ENCODE results near the gene CMSS1.

Gene CMSS1

GRCh38 chr3:99971761-99972160 lies 154.1 kb downstream of the CMSS1 start:
- H3K4me1 ChIP-seq (ENCODE audit: control insufficient read depth, insufficient read depth, low read length, poor library complexity, severe bottlenecking) = peaks cover 10% of the 10 kb centered on the region
- no peaks in the 10 kb centered on the region for H3K36me3 ChIP-seq (ENCODE audit: control insufficient read depth, insufficient read depth, low read length)
- H3K4me3 ChIP-seq (ENCODE audit: extremely low read depth, insufficient read depth, low read length, poor library complexity, severe bottlenecking) = no peak overlapping the region
- 89% methylated on average over 1 of the region's 3 CpGs; no CpG with 5 or more reads in 1 of the 2 experiments for WGBS, 2 experiments (ENCODE audit: insufficient coverage in 2 of 2)
- H3K27ac ChIP-seq (ENCODE audit: low read depth, low read length, severe bottlenecking) = no peak overlapping the region
- no peaks in the 10 kb centered on the region for H3K9me3 ChIP-seq (ENCODE audit: control insufficient read depth, low read length)

- H3K9me3 ChIP-seq (ENCODE audit: control insufficient read depth, low read length) = no peaks in the 10 kb centered on the region
- H3K4me1 ChIP-seq (ENCODE audit: control insufficient read depth, insufficient read depth, low read length, poor library complexity, severe bottlenecking) = peaks cover 4% of the 10 kb centered on the region
- no peak overlapping the region for H3K4me3 ChIP-seq (ENCODE audit: extremely low read depth, insufficient read depth, low read length, poor library complexity, severe bottlenecking)
- no peak overlapping the region for H3K27ac ChIP-seq (ENCODE audit: low read depth, low read length, severe bottlenecking)
- 88 to 89% methylated on average over 3 to 4 of the region's 8 CpGs for WGBS, 2 experiments (ENCODE audit: insufficient coverage in 2 of 2)
- H3K36me3 ChIP-seq (ENCODE audit: control insufficient read depth, insufficient read depth, low read length) = no peaks in the 10 kb centered on the region
These were observed 154.9 kb downstream of the CMSS1 start for GRCh38 chr3:99972380-99973104.

GRCh38 chr3:99974989-99975388 lies 157.3 kb downstream of the CMSS1 start:
- WGBS, 2 experiments (ENCODE audit: insufficient coverage in 2 of 2) = 100% methylated on average over 1 of the region's 2 CpGs
- Histone ChIP-seq H3K27ac (ENCODE audit: low read depth, low read length, severe bottlenecking) (no peak overlapping the region), H3K4me3 (ENCODE audit: extremely low read depth, insufficient read depth, low read length, poor library complexity, severe bottlenecking) (no peak overlapping the region), H3K4me1 (ENCODE audit: control insufficient read depth, insufficient read depth, low read length, poor library complexity, severe bottlenecking) (no peaks in the 10 kb centered on the region), H3K9me3 (ENCODE audit: control insufficient read depth, low read length) (no peaks in the 10 kb centered on the region), H3K36me3 (ENCODE audit: control insufficient read depth, insufficient read depth, low read length) (no peaks in the 10 kb centered on the region)

GRCh38 chr3:99976584-99976983 lies 158.9 kb downstream of the CMSS1 start:
- Histone ChIP-seq H3K36me3 (ENCODE audit: control insufficient read depth, insufficient read depth, low read length) (no peaks in the 10 kb centered on the region), H3K4me1 (ENCODE audit: control insufficient read depth, insufficient read depth, low read length, poor library complexity, severe bottlenecking) (no peaks in the 10 kb centered on the region), H3K9me3 (ENCODE audit: control insufficient read depth, low read length) (no peaks in the 10 kb centered on the region), H3K4me3 (ENCODE audit: extremely low read depth, insufficient read depth, low read length, poor library complexity, severe bottlenecking) (no peak overlapping the region), H3K27ac (ENCODE audit: low read depth, low read length, severe bottlenecking) (no peak overlapping the region)

- Histone ChIP-seq H3K4me1 (ENCODE audit: control insufficient read depth, insufficient read depth, low read length, poor library complexity, severe bottlenecking) (no peaks in the 10 kb centered on the region), H3K36me3 (ENCODE audit: control insufficient read depth, insufficient read depth, low read length) (no peaks in the 10 kb centered on the region), H3K4me3 (ENCODE audit: extremely low read depth, insufficient read depth, low read length, poor library complexity, severe bottlenecking) (no peak overlapping the region), H3K9me3 (ENCODE audit: control insufficient read depth, low read length) (no peaks in the 10 kb centered on the region), H3K27ac (ENCODE audit: low read depth, low read length, severe bottlenecking) (no peak overlapping the region)
- WGBS, 2 experiments (ENCODE audit: insufficient coverage in 2 of 2) = 100% methylated on average over 1 of the region's 1 CpG; no CpG with 5 or more reads in 1 of the 2 experiments
These were observed 160.6 kb downstream of the CMSS1 start for GRCh38 chr3:99978221-99978620.

- Histone ChIP-seq H3K9me3 (ENCODE audit: control insufficient read depth, low read length) (no peaks in the 10 kb centered on the region), H3K27ac (ENCODE audit: low read depth, low read length, severe bottlenecking) (no peak overlapping the region), H3K4me3 (ENCODE audit: extremely low read depth, insufficient read depth, low read length, poor library complexity, severe bottlenecking) (no peak overlapping the region), H3K36me3 (ENCODE audit: control insufficient read depth, insufficient read depth, low read length) (no peaks in the 10 kb centered on the region), H3K4me1 (ENCODE audit: control insufficient read depth, insufficient read depth, low read length, poor library complexity, severe bottlenecking) (no peaks in the 10 kb centered on the region)
- whole genome bisulfite sequencing, 2 experiments (ENCODE audit: insufficient coverage in 2 of 2) = 94 to 95% methylated on average over 2 to 3 of the region's 3 CpGs
These were observed 162.9 kb downstream of the CMSS1 start for GRCh38 chr3:99980606-99981005.

- no peak overlapping the region for H3K27ac ChIP-seq (ENCODE audit: low read depth, low read length, severe bottlenecking)
- 100% methylated on average over 1 of the region's 1 CpG for WGBS, 2 experiments (ENCODE audit: insufficient coverage in 2 of 2)
- no peaks in the 10 kb centered on the region for H3K4me1 ChIP-seq (ENCODE audit: control insufficient read depth, insufficient read depth, low read length, poor library complexity, severe bottlenecking)
- H3K4me3 ChIP-seq (ENCODE audit: extremely low read depth, insufficient read depth, low read length, poor library complexity, severe bottlenecking) = no peak overlapping the region
- no peaks in the 10 kb centered on the region for H3K36me3 ChIP-seq (ENCODE audit: control insufficient read depth, insufficient read depth, low read length)
- no peaks in the 10 kb centered on the region for H3K9me3 ChIP-seq (ENCODE audit: control insufficient read depth, low read length)
These were observed 163.5 kb downstream of the CMSS1 start for GRCh38 chr3:99981138-99981537.

GRCh38 chr3:99982650-99983049 lies 165.0 kb downstream of the CMSS1 start:
- no peaks in the 10 kb centered on the region for H3K4me1 ChIP-seq (ENCODE audit: control insufficient read depth, insufficient read depth, low read length, poor library complexity, severe bottlenecking)
- H3K36me3 ChIP-seq (ENCODE audit: control insufficient read depth, insufficient read depth, low read length) = no peaks in the 10 kb centered on the region
- no peaks in the 10 kb centered on the region for H3K9me3 ChIP-seq (ENCODE audit: control insufficient read depth, low read length)
- H3K4me3 ChIP-seq (ENCODE audit: extremely low read depth, insufficient read depth, low read length, poor library complexity, severe bottlenecking) = no peak overlapping the region
- H3K27ac ChIP-seq (ENCODE audit: low read depth, low read length, severe bottlenecking) = no peak overlapping the region
- WGBS, 2 experiments (ENCODE audit: insufficient coverage in 2 of 2) = 100% methylated on average over 2 of the region's 2 CpGs; no CpG with 5 or more reads in 1 of the 2 experiments

- no peaks in the 10 kb centered on the region for H3K9me3 ChIP-seq (ENCODE audit: control insufficient read depth, low read length)
- no peaks in the 10 kb centered on the region for H3K4me1 ChIP-seq (ENCODE audit: control insufficient read depth, insufficient read depth, low read length, poor library complexity, severe bottlenecking)
These were observed 166.5 kb downstream of the CMSS1 start for GRCh38 chr3:99984139-99984538.

GRCh38 chr3:99984668-99985067 lies 167.0 kb downstream of the CMSS1 start:
- Histone ChIP-seq H3K4me3 (ENCODE audit: extremely low read depth, insufficient read depth, low read length, poor library complexity, severe bottlenecking) (no peak overlapping the region), H3K27ac (ENCODE audit: low read depth, low read length, severe bottlenecking) (no peak overlapping the region), H3K9me3 (ENCODE audit: control insufficient read depth, low read length) (no peaks in the 10 kb centered on the region), H3K36me3 (ENCODE audit: control insufficient read depth, insufficient read depth, low read length) (no peaks in the 10 kb centered on the region), H3K4me1 (ENCODE audit: control insufficient read depth, insufficient read depth, low read length, poor library complexity, severe bottlenecking) (no peaks in the 10 kb centered on the region)
- WGBS, 2 experiments (ENCODE audit: insufficient coverage in 2 of 2) = 78 to 80% methylated on average over 1 of the region's 2 CpGs

More at GRCh38 chr3:99984139-99984538, 166.5 kb downstream of the CMSS1 start:
- Histone ChIP-seq H3K27ac (ENCODE audit: low read depth, low read length, severe bottlenecking) (no peak overlapping the region), H3K4me3 (ENCODE audit: extremely low read depth, insufficient read depth, low read length, poor library complexity, severe bottlenecking) (no peak overlapping the region), H3K36me3 (ENCODE audit: control insufficient read depth, insufficient read depth, low read length) (no peaks in the 10 kb centered on the region)

GRCh38 chr3:99990179-99990578 lies 172.5 kb downstream of the CMSS1 start:
- Histone ChIP-seq H3K36me3 (ENCODE audit: control insufficient read depth, insufficient read depth, low read length) (no peaks in the 10 kb centered on the region), H3K9me3 (ENCODE audit: control insufficient read depth, low read length) (peaks cover 9% of the 10 kb centered on the region), H3K4me1 (ENCODE audit: control insufficient read depth, insufficient read depth, low read length, poor library complexity, severe bottlenecking) (no peaks in the 10 kb centered on the region), H3K27ac (ENCODE audit: low read depth, low read length, severe bottlenecking) (no peak overlapping the region), H3K4me3 (ENCODE audit: extremely low read depth, insufficient read depth, low read length, poor library complexity, severe bottlenecking) (no peak overlapping the region)
- WGBS, 2 experiments (ENCODE audit: insufficient coverage in 2 of 2) = no CpG with 5 or more reads among the region's 1 CpG
